HG03457 (cell line): Measurements from ENCODE around the gene KDSR.

Experiments
- ATAC-seq: cut with Tn5 transposase; IDR thresholded peaks from one replicate; pipeline ENCODE4 v1.9.1; 2021; ENCODE audit warnings: moderate number of reproducible peaks; ENCODE audit not compliant: unreplicated experiment

Gene KDSR

GRCh38 chr18:63307551-63308200, 59.3 kb downstream of the KDSR start:
- no peak for ATAC-seq

GRCh38 chr18:63306819-63307550, 60.0 kb downstream of the KDSR start:
- no peak for ATAC-seq

- no peak for ATAC-seq
Measured at GRCh38 chr18:63306249-63306648, 60.8 kb downstream of the KDSR start.

- no peak for ATAC-seq
Measured at GRCh38 chr18:63303547-63303946, 63.5 kb downstream of the KDSR start.

GRCh38 chr18:63302636-63303405, 64.2 kb downstream of the KDSR start:
- ATAC-seq, result no peak

GRCh38 chr18:63302220-63302619, 64.8 kb downstream of the KDSR start:
- no peak for ATAC-seq

GRCh38 chr18:63301434-63301833, 65.6 kb downstream of the KDSR start:
- no peak for ATAC-seq

GRCh38 chr18:63299837-63300745, 66.9 kb downstream of the KDSR start:
- no peak for ATAC-seq

- no peak for ATAC-seq
Measured at GRCh38 chr18:63298400-63299365, 68.3 kb downstream of the KDSR start.

GRCh38 chr18:63297687-63298399, 69.2 kb downstream of the KDSR start:
- ATAC-seq, result no peak

- no peak for ATAC-seq
Measured at GRCh38 chr18:63293935-63294334, 73.1 kb downstream of the KDSR start.

GRCh38 chr18:63292831-63293683, 73.9 kb downstream of the KDSR start:
- ATAC-seq, result peak; percentile 49

- no peak for ATAC-seq
Measured at GRCh38 chr18:63291278-63291677, 75.7 kb downstream of the KDSR start.

GRCh38 chr18:63290821-63291200, 76.2 kb downstream of the KDSR start:
- no peak for ATAC-seq

GRCh38 chr18:63290166-63290820, 76.7 kb downstream of the KDSR start:
- no peak for ATAC-seq

GRCh38 chr18:63288311-63288710, 78.7 kb downstream of the KDSR start:
- no peak for ATAC-seq

GRCh38 chr18:63287691-63288220, 79.2 kb downstream of the KDSR start:
- ATAC-seq, result no peak
